Right lobe of liver (tissue), 4 donors: ENCODE results near the gene DLGAP4.

Source experiments
- POLR2A ChIP-seq: fragments of 450-650 bp; IDR thresholded peaks from one replicate; pipeline ENCODE4 v1.6.1; 2017; ENCODE audit warnings: antibody characterized with exemption, mild to moderate bottlenecking
- TF ChIP-seq, protein P1 (sequence below), 4 donors: fragments of 200-600 bp in 3 of 4; fragments of 450-650 bp in 1 of 4; IDR thresholded peaks; one replicate each; pipeline versions ENCODE4 v1.5.1 to v1.8.0; 2016 to 2022; ENCODE audit warnings: antibody characterized with exemption in 4 of 4, mild to moderate bottlenecking in 2 of 4
- donor health status: DM: no; HTN: no; CAD: no.
- donor health status: DM: no; HTN: no; CAD: no.
- donor health status: DM: no; HTN: yes; CAD: no.

DNA sequence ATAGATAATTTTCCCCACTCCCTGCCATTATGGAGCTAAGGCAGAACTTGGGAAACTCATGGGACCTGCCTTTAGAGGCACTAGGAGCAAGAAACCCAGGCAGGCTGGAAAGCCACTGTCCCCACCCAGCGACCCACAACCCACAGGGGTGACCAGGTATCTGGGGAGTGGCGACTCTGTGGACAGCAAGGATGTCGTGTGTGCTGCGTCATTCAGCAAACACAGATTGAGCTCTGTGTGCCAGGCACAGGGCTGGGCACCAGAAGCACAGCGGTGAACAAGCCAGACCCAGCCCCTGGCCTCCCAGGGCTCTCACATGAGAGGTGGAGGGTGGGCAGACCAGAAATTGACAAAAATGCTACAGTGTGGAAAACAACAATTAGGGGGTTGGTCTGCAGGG, 27.7 kb downstream of the DLGAP4 start:
- TF ChIP-seq, protein P1, sequence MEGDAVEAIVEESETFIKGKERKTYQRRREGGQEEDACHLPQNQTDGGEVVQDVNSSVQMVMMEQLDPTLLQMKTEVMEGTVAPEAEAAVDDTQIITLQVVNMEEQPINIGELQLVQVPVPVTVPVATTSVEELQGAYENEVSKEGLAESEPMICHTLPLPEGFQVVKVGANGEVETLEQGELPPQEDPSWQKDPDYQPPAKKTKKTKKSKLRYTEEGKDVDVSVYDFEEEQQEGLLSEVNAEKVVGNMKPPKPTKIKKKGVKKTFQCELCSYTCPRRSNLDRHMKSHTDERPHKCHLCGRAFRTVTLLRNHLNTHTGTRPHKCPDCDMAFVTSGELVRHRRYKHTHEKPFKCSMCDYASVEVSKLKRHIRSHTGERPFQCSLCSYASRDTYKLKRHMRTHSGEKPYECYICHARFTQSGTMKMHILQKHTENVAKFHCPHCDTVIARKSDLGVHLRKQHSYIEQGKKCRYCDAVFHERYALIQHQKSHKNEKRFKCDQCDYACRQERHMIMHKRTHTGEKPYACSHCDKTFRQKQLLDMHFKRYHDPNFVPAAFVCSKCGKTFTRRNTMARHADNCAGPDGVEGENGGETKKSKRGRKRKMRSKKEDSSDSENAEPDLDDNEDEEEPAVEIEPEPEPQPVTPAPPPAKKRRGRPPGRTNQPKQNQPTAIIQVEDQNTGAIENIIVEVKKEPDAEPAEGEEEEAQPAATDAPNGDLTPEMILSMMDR (IDR thresholded peaks at IDR 0.05) = no peak
- TF ChIP-seq POLR2A = no peak
